Measurements from ENCODE around the gene OMA1.
"Not testable (repeated sequence)": the region's sequence is repeated elsewhere in the genome, so short reads cannot be mapped to it uniquely, and the experiment has no call there.

The OMA1 gene

GRCh38 chr1:58524353-58524945 lies 22.1 kb downstream of the OMA1 start:
- no peak for DNase-seq

- DNase-seq: no peak
Observed at GRCh38 chr1:58515794-58516401, 30.6 kb downstream of the OMA1 start.

GRCh38 chr1:58513956-58514355 lies 32.6 kb downstream of the OMA1 start:
- DNase-seq: no peak

GRCh38 chr1:58508629-58509028 lies 37.9 kb downstream of the OMA1 start:
- DNase-seq: no peak

- no peak for DNase-seq
Observed at GRCh38 chr1:58505286-58505685, 41.2 kb downstream of the OMA1 start.

- no peak for DNase-seq
Observed at GRCh38 chr1:58502519-58502918, 44.0 kb downstream of the OMA1 start.

GRCh38 chr1:58500043-58500442 lies 46.5 kb downstream of the OMA1 start:
- no peak for DNase-seq

- DNase-seq: no peak
Observed at GRCh38 chr1:58497499-58497898, 49.0 kb downstream of the OMA1 start.

GRCh38 chr1:58496042-58496441 lies 50.5 kb downstream of the OMA1 start:
- no peak for DNase-seq

- not testable (repeated sequence) for DNase-seq
Observed at GRCh38 chr1:58488914-58489313, 57.6 kb downstream of the OMA1 start.

GRCh38 chr1:58487002-58487401 lies 59.5 kb downstream of the OMA1 start:
- no peak for DNase-seq

GRCh38 chr1:58481962-58482361 lies 64.6 kb downstream of the OMA1 start:
- DNase-seq: no peak

GRCh38 chr1:58480191-58480590 lies 66.3 kb downstream of the OMA1 start:
- DNase-seq: no peak

GRCh38 chr1:58477390-58477789 lies 69.1 kb downstream of the OMA1 start:
- no peak for DNase-seq

GRCh38 chr1:58476179-58476578 lies 70.3 kb downstream of the OMA1 start:
- no peak for DNase-seq

- DNase-seq: no peak
Observed at GRCh38 chr1:58469476-58469875, 77.0 kb downstream of the OMA1 start.

- DNase-seq: no peak
Observed at GRCh38 chr1:58469016-58469415, 77.5 kb downstream of the OMA1 start.

- no peak for DNase-seq
Observed at GRCh38 chr1:58468612-58469011, 77.9 kb downstream of the OMA1 start.

- no peak for DNase-seq
Observed at GRCh38 chr1:58466630-58467241, 79.8 kb downstream of the OMA1 start.

- no peak for DNase-seq
Observed at GRCh38 chr1:58465825-58466629, 80.5 kb downstream of the OMA1 start.

GRCh38 chr1:58465176-58465575 lies 81.3 kb downstream of the OMA1 start:
- DNase-seq: no peak

- no peak for DNase-seq
Observed at GRCh38 chr1:58460469-58460868, 86.1 kb downstream of the OMA1 start.

- DNase-seq: no peak
Observed at GRCh38 chr1:58459911-58460310, 86.6 kb downstream of the OMA1 start.

All from activated CD4-positive, CD25-positive, alpha-beta regulatory T cell treated with anti-CD3 and anti-CD28 coated beads, Interleukin-2, amount 50 U/mL, for 72 hours (primary cell).